GM19099 (cell line): ENCODE results near the gene LMAN1.

Experiments
- POLR2A ChIP-seq: IDR thresholded peaks from 3 replicates; pipeline ENCODE4 v1.6.1; 2011; ENCODE audit warnings: low read depth; ENCODE audit not compliant: insufficient read length; ENCODE audit errors: extremely low read depth

The LMAN1 gene

DNA sequence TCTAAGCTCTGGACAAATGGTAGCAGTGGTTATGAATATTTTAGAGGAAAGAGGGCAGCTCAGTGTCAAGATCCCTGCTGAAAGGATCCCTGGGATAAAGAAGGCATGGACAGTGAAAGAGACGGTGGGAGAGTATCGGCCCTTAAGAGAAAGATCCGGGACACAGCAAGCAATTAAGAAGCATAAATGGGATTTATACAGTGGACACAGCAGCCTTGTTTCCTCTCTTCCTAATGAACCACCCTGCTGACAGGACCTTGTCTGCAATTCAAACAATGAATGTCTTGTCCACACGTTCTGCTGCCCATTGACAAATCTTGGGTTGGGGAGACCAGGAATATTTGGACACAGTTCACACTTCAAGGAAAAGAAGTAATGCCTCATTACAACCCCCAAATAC, 57.1 kb downstream of the LMAN1 start:
- no peak for TF ChIP-seq POLR2A

DNA sequence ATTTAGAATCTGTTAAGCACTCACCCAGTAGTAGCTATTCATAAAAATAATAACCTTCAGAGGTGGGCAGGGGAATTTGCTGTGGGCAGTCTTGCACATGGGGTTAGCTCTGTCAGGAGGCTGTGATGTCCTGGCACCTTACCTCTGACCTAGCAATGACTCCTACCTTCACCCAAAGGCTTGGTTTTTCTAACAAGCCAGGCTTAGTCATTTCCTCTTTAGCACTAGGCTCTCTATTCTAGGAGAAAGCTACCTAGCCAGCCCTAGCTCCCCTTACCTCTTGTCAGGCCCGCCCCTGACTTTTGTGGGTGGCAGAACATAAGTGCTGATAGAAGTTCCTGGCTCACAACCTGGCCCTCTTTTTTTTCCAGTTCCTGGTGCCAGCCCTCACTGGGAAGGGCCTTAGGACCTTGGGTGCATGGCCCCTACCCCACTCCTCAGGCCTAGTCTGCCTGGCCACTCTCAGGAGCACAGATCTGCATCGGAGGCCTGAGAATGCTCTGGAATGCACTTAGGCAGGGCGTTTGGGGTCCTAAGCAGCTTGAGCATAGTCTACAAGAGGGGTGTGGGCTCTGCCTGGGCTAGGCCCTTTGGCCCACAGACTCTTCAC, 58.3 kb downstream of the LMAN1 start:
- no peak for TF ChIP-seq POLR2A

DNA sequence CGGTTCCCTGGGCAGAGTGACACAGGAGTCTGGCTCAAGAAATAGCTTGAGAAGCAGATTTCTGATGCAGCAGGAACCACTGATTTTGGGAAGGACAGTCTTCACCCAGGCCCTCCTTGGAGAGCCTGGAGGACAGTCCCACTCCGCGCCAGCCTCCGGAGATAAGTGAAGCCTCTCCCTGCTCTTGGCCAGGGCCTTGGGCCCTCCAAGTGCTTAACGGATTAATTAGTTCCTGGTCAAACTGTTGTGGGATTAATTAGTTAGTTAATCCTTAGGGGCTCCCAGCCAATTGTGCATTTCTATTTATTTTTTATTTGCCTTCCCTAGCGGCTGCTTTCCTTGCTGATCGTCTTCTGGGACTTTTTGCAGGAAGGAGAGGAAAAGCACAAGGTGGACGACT, 60.2 kb downstream of the LMAN1 start:
- no peak for TF ChIP-seq POLR2A

DNA sequence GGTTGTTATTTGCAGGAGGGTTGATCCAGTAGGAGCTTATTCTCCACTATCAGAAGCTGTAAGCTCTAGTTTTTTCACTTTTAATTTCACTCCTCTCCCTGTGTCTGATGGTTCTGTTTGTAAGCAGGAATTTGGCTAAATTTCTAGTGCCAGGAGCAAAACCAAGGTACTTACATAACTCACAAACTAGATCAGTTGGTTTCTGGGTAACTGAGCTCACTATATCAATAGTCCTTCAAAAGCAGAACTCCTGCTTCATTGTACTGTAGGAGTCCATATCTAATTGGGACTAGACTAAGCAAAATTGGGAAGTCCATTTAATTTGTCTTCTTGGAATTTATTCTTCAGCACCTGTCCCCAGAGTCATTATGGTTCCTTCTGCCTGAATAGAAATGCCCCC, 65.7 kb downstream of the LMAN1 start:
- TF ChIP-seq POLR2A: no peak

DNA sequence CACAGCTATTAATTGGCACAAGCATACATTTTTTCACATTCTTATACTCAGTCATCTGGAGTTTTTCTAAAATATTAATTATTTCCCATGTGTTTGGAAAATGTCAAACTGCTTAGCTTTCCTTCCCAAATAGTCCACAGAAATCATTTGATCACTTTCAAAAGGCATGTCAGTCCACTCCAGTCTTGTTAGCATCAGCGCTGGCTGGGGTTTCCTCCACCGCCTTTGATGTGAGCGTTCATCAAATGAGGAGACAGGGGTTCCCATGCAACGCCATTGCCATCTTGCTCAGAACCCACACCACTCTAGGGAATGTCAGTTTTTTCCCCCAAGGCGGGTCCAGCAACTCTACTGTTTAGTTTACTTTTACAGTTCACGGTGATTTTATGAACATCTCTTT, 72.7 kb downstream of the LMAN1 start:
- no peak for TF ChIP-seq POLR2A

DNA sequence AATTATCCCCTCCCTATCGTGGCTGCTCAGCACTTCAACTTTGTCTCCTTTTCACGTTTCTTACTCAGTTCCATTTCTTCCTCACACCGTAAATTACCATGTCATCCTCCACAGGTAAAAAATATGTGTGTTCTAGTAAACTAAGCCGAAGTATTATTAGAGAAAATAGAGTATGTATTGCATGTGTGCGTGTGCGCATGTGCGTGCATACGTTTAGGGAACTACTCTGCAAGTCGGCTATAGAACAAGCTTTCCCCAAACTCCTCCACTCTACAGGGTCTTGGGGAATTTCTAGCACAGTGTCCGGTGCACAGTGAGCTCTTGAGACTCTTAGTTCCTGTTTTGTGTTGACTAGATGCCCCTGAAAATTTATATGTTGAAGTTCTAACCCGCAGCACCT, 76.7 kb downstream of the LMAN1 start:
- no peak for TF ChIP-seq POLR2A

DNA sequence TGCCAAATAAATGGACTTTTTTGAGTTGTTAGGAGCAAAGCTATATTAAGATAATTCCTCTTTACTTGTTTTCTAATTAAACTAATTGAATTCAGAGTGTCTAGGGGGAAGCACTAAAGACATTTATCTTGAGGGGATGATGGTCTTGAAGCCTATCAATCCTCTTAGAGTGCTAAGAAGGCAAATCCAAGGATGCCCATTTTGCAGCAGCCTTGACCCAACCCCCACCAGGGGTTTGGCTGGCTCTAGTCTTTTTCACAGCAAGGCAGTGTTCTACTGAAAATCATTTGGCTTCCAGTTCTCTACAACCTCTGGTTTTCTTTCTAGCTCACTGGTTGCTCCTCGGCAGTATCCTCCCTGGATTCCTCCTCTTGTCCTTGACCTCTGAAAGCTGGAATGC, 79.3 kb downstream of the LMAN1 start:
- no peak for TF ChIP-seq POLR2A

DNA sequence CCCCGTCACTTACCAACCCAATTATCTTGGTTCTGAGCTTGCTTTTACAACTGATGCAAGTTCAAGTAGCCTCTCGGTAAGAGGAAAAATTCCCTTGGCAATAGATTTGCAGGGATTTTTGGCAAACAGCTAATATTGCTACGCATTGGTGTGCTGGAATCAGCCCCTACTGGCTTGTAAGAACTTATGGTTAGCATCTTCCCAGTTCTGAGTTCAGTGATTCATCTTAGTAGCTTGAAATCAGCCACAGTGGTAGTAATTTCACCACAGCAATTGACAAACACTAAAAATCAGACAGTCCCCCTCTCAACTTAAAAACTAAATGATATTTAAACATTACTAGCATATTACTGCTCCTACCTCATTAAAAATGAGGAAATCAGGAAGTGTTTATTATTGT, 79.9 kb downstream of the LMAN1 start:
- no peak for TF ChIP-seq POLR2A

DNA sequence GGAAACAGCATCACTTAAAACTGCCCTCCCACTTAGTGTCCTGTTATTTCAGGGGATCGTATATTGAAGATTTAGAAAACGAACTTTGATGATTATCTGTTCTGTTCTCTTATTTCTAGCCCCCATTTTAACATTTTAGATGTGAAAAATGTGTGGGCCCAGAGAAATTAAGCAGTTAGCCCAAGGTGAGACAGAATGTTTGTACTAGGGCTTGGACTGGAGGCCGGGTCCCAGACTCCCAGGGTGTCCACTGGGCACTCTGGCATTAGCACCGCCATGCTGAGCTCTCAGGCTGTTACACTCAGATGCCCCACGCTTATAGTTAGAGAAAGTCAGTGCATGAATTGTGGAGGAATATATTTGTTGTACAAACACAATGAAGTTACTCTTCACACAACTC, 80.3 kb downstream of the LMAN1 start:
- no peak for TF ChIP-seq POLR2A
